ENCODE data around the gene RAB3C.

- TF ChIP-seq POLR2A (IDR thresholded peaks at IDR 0.05) (no peak), CTCF (IDR thresholded peaks at IDR 0.05) (no peak), EP300 (IDR thresholded peaks at IDR 0.05) (no peak)
These were observed 104.7 kb downstream of the RAB3C start for GRCh38 chr5:58687595-58687994.
